Measurements from ENCODE around the gene PACRG. TPM values are rescaled to one million over a fixed set of nuclear protein-coding genes. Genes with fewer than 3 reads are reported as not detected.
A peak's percentile ranks its signal among the peaks of the same experiment; 100 is the strongest.

PACRG gene
- total RNA-seq, 1 donor: 1.4 TPM

DNA sequence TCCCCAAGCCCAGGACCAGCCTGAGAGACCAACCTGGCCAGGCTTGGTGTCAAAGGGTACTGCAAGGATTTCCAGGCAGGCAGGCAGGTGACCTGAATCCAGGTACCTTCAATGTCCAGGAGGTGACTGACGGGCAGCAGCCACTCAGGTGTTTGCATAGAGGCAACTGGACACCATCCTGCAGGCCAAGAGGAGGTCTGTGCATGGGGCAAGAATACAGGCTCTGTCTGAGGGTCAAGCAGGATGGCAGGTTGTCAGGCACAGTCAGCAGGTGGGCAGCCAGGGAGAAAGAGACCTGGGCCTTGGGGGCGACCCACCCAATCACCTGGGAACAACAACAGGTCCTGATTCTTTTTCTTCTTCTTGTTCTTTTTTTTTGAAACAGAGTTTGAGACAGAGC, 527.5 kb downstream of the PACRG start:
- H3K4me1 ChIP-seq (ENCODE audit: insufficient read depth, low read length): no peaks in the 10 kb centered on the region
- H3K27ac ChIP-seq (ENCODE audit: low read depth, low read length): no peak overlapping the region
- H2AFZ ChIP-seq (ENCODE audit: low read length): no peak overlapping the region
- H3K79me2 ChIP-seq (ENCODE audit: insufficient read depth, low read length): no peaks in the 10 kb centered on the region
- no peaks in the 10 kb centered on the region for H3K9me3 ChIP-seq (ENCODE audit: low read depth, low read length)
- H3K27me3 ChIP-seq (ENCODE audit: insufficient read depth, low read length): no peaks in the 10 kb centered on the region
- H4K20me1 ChIP-seq (ENCODE audit: insufficient read depth, low read length): no peaks in the 10 kb centered on the region
- no peak for DNase-seq (ENCODE audit: insufficient read length, low spot score, missing footprints)
- no peak overlapping the region for H3K4me2 ChIP-seq (ENCODE audit: insufficient read depth, low read length)
- TF ChIP-seq, protein P1, sequence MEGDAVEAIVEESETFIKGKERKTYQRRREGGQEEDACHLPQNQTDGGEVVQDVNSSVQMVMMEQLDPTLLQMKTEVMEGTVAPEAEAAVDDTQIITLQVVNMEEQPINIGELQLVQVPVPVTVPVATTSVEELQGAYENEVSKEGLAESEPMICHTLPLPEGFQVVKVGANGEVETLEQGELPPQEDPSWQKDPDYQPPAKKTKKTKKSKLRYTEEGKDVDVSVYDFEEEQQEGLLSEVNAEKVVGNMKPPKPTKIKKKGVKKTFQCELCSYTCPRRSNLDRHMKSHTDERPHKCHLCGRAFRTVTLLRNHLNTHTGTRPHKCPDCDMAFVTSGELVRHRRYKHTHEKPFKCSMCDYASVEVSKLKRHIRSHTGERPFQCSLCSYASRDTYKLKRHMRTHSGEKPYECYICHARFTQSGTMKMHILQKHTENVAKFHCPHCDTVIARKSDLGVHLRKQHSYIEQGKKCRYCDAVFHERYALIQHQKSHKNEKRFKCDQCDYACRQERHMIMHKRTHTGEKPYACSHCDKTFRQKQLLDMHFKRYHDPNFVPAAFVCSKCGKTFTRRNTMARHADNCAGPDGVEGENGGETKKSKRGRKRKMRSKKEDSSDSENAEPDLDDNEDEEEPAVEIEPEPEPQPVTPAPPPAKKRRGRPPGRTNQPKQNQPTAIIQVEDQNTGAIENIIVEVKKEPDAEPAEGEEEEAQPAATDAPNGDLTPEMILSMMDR (IDR thresholded peaks at IDR 0.05; ENCODE audit: extremely low read depth, low read depth, low read length): no peak
- H3K36me3 ChIP-seq (ENCODE audit: insufficient read depth, low read length): no peaks in the 10 kb centered on the region
- no peak overlapping the region for H3K4me3 ChIP-seq (ENCODE audit: insufficient read depth, low read length)

DNA sequence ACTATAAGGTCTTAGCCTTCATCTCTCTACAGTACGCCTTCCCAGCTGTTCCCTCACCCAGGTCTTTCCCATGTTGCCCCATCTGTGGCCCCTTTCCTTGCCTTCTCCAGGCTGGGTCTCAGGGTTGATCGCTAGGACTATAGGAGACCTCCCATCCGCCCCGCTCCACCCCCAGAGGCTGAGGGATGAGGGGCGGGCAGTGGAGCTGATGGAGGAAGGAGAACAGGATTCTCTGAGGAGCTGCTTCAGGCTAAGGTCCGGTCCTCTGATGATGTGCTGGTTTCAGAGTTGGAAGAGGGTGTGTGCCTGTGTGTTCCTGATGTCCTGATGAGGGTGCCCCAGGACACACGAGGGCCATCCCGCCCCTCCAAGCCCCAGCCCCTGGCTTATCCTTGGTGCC, 531.9 kb downstream of the PACRG start:
- Histone ChIP-seq H3K36me3 (ENCODE audit: insufficient read depth, low read length) (no peaks in the 10 kb centered on the region), H4K20me1 (ENCODE audit: insufficient read depth, low read length) (no peaks in the 10 kb centered on the region), H3K27me3 (ENCODE audit: insufficient read depth, low read length) (no peaks in the 10 kb centered on the region), H3K4me2 (ENCODE audit: insufficient read depth, low read length) (peak overlapping the region; percentile 76), H3K79me2 (ENCODE audit: insufficient read depth, low read length) (no peaks in the 10 kb centered on the region), H3K4me3 (ENCODE audit: insufficient read depth, low read length) (no peak overlapping the region), H3K9me3 (ENCODE audit: low read depth, low read length) (no peaks in the 10 kb centered on the region), H3K27ac (ENCODE audit: low read depth, low read length) (no peak overlapping the region), H3K4me1 (ENCODE audit: insufficient read depth, low read length) (no peaks in the 10 kb centered on the region), H2AFZ (ENCODE audit: low read length) (no peak overlapping the region)
- no peak for DNase-seq (ENCODE audit: insufficient read length, low spot score, missing footprints)
- TF ChIP-seq, protein P1 (IDR thresholded peaks at IDR 0.05; ENCODE audit: extremely low read depth, low read depth, low read length): no peak

DNA sequence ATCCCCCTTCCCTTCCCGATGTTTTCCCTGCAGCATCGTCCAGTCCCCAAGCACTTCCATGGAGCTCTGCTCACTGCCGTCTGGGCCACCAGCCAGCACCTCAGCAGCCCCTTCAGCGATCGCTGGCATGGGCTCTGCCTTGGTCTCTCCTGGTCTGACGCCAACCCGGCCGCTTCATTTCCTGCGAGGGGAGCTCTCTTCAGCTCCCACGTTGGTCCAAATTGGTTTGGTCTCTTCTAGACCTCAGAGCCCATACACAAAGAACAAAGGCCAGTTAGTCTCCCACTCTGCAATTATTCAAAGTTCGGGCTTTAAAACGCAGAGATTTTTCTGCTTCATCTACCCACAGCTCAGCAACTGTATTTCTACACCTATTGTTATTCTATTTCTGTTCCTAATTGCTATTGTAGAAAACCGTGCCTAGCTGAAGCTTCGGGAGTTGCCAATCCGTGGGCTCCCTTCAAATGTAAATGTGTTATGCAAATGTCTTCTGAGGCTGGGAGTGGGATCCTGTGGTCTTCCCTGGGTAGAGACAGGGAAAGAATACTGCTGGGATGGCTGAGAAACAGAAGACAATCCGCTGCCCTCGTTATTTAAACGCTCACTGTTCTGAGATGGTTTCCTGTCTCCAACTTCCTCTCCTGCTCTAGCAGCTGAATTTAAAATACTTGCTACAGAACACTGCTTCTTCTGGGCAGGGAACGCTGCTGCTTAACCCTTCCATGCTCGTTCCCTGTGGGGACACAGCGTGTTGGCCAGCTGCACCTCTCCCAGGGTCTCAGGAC, 532.5 kb downstream of the PACRG start:
- H3K4me1 ChIP-seq (ENCODE audit: insufficient read depth, low read length): no peaks in the 10 kb centered on the region
- peak overlapping the region; percentile 80 for H2AFZ ChIP-seq (ENCODE audit: low read length)
- TF ChIP-seq, protein P1 (IDR thresholded peaks at IDR 0.05; ENCODE audit: extremely low read depth, low read depth, low read length): no peak
- no peak overlapping the region for H3K27ac ChIP-seq (ENCODE audit: low read depth, low read length)
- no peaks in the 10 kb centered on the region for H3K36me3 ChIP-seq (ENCODE audit: insufficient read depth, low read length)
- H3K4me3 ChIP-seq (ENCODE audit: insufficient read depth, low read length): peak overlapping the region; percentile 46
- DNase-seq (ENCODE audit: insufficient read length, low spot score, missing footprints): no peak
- H3K9me3 ChIP-seq (ENCODE audit: low read depth, low read length): no peaks in the 10 kb centered on the region
- no peaks in the 10 kb centered on the region for H3K27me3 ChIP-seq (ENCODE audit: insufficient read depth, low read length)
- H4K20me1 ChIP-seq (ENCODE audit: insufficient read depth, low read length): no peaks in the 10 kb centered on the region
- no peaks in the 10 kb centered on the region for H3K79me2 ChIP-seq (ENCODE audit: insufficient read depth, low read length)
- peak overlapping the region; percentile 76 for H3K4me2 ChIP-seq (ENCODE audit: insufficient read depth, low read length)

DNA sequence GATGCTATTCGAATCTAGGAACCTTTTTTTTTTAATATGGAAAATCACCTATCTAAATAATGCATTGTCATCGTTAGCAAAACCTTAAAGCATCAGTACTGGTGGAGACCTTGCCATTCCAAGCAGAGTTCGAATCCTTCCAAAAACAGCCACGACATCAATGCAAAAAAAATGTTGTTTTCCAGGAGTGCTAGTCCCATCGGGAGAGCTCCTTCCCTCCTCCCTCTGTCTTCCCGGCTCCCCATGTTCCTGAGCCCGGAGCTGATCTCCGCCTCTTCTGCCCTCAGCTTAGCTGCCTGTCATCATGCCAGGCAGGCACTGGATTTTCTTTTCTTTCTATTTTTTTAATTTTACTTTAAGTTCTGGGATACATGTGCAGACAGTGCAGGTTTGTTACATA, 533.1 kb downstream of the PACRG start:
- H3K4me2 ChIP-seq (ENCODE audit: insufficient read depth, low read length): peak overlapping the region; percentile 76
- TF ChIP-seq, protein P1 (IDR thresholded peaks at IDR 0.05; ENCODE audit: extremely low read depth, low read depth, low read length): no peak
- no peaks in the 10 kb centered on the region for H3K27me3 ChIP-seq (ENCODE audit: insufficient read depth, low read length)
- no peaks in the 10 kb centered on the region for H3K9me3 ChIP-seq (ENCODE audit: low read depth, low read length)
- no peaks in the 10 kb centered on the region for H3K4me1 ChIP-seq (ENCODE audit: insufficient read depth, low read length)
- H3K36me3 ChIP-seq (ENCODE audit: insufficient read depth, low read length): no peaks in the 10 kb centered on the region
- peak overlapping the region; percentile 46 for H3K4me3 ChIP-seq (ENCODE audit: insufficient read depth, low read length)
- no peak overlapping the region for H3K27ac ChIP-seq (ENCODE audit: low read depth, low read length)
- H4K20me1 ChIP-seq (ENCODE audit: insufficient read depth, low read length): no peaks in the 10 kb centered on the region
- peak overlapping the region; percentile 80 for H2AFZ ChIP-seq (ENCODE audit: low read length)
- H3K79me2 ChIP-seq (ENCODE audit: insufficient read depth, low read length): no peaks in the 10 kb centered on the region
- no peak for DNase-seq (ENCODE audit: insufficient read length, low spot score, missing footprints)
